Fibroblast of lung (primary cell): ENCODE data around the gene GRB10.

Experiments used
- EZH2 ChIP-seq: IDR thresholded peaks from 2 replicates; pipeline ENCODE4 v1.5.1; 2012; ENCODE audit warnings: low read length, control low read depth, mild to moderate bottlenecking; ENCODE audit errors: missing control alignments
- TF ChIP-seq, protein P1 (sequence below), 2 donors: IDR thresholded peaks in 1 of 2; conservative IDR thresholded peaks in 1 of 2; 1 replicate in 1 of 2; 2 replicates in 1 of 2; pipeline ENCODE4 v1.5.1; 2011 to 2012; ENCODE audit warnings: low read length in 2 of 2, control low read depth in 1 of 2, inconsistent platforms in 1 of 2, low read depth in 1 of 2, mild to moderate bottlenecking in 1 of 2

DNA sequence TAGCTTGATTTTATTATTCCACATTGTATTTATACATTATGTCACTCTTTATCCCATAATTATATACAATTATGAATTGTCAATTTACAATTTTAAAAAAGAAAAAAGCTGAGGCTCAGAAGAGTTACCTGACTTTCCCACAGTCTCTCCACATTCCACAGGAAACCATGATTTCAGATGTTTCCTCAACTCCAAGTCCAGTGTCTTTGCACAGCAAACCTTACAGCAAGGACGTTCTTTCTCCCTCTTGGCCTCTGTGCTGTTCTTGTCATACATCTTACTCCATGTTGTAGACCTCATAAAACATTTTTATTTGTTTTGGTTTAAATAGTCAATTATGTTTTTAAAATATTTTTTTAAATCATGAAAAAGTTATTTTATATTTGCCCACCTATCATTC is 34.9 kb upstream of the GRB10 start:
- TF ChIP-seq EZH2: no peak
- TF ChIP-seq, protein P1, sequence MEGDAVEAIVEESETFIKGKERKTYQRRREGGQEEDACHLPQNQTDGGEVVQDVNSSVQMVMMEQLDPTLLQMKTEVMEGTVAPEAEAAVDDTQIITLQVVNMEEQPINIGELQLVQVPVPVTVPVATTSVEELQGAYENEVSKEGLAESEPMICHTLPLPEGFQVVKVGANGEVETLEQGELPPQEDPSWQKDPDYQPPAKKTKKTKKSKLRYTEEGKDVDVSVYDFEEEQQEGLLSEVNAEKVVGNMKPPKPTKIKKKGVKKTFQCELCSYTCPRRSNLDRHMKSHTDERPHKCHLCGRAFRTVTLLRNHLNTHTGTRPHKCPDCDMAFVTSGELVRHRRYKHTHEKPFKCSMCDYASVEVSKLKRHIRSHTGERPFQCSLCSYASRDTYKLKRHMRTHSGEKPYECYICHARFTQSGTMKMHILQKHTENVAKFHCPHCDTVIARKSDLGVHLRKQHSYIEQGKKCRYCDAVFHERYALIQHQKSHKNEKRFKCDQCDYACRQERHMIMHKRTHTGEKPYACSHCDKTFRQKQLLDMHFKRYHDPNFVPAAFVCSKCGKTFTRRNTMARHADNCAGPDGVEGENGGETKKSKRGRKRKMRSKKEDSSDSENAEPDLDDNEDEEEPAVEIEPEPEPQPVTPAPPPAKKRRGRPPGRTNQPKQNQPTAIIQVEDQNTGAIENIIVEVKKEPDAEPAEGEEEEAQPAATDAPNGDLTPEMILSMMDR (conservative IDR thresholded peaks at IDR 0.05 in 1 of 2, IDR thresholded peaks at IDR 0.05 in 1 of 2; ENCODE audit: low read depth in 1 of 2, low read length in 2 of 2): no peak
